ENCODE measurements around the gene INPP4A. TPM values are rescaled to one million over a fixed set of nuclear protein-coding genes. Genes with fewer than 3 reads are reported as not detected.

Gene INPP4A
- polyA plus RNA-seq, 1 donor (not counting 4 experiments of a cell fraction or from before 2014, with no cell fraction given): 10.7 TPM

GRCh38 chr2:98489486-98489885 lies 44.8 kb downstream of the INPP4A start:
- Histone ChIP-seq H3K4me1 (ENCODE audit: control insufficient read depth, extremely low read depth, insufficient read depth, low read length) (no peaks in the 10 kb centered on the region), H3K4me3 (ENCODE audit: control insufficient read depth in 2 of 3, extremely low read depth in 1 of 3, insufficient read depth in 2 of 3, low read depth in 1 of 3, low read length in 3 of 3) (no peak overlapping the region), H3K9me1 (ENCODE audit: control insufficient read depth, extremely low read depth, insufficient read depth, low read length) (no peaks in the 10 kb centered on the region), H3K36me3 (ENCODE audit: control insufficient read depth in 2 of 2, extremely low read depth in 1 of 2, insufficient read depth in 2 of 2, low read length in 2 of 2) (peaks cover 0 to 2% of the 10 kb centered on the region in 2 experiments), H3K4me2 (ENCODE audit: control insufficient read depth, extremely low read depth, insufficient read depth, low read depth, low read length) (no peak overlapping the region), H3K9me3 (ENCODE audit: control insufficient read depth, low read depth, low read length) (no peaks in the 10 kb centered on the region), H3K27me3 (ENCODE audit: control insufficient read depth, extremely low read depth, insufficient read depth, low read length) (no peaks in the 10 kb centered on the region), H3K27ac (ENCODE audit: control insufficient read depth, insufficient read depth, low read length) (no peak overlapping the region), H4K20me1 (ENCODE audit: control insufficient read depth, extremely low read depth, insufficient read depth, low read length) (no peaks in the 10 kb centered on the region), H3K79me2 (ENCODE audit: control insufficient read depth, insufficient read depth, low read length) (peaks cover 1% of the 10 kb centered on the region), H3K9ac (ENCODE audit: control insufficient read depth, extremely low read depth, insufficient read depth, low read length) (no peak overlapping the region), H2AFZ (ENCODE audit: control insufficient read depth, low read length) (no peak overlapping the region)
- dilution Hi-C loops (cut with MboI; ENCODE audit: extremely low pct_ligation_motif_present, low sequenced_read_pairs): no loop called here
- DNase-seq (ENCODE audit: low read depth, low spot score) (no peak), FAIRE-seq (no peak)
- no peak for TF ChIP-seq CTCF (optimal IDR thresholded peaks at IDR 0.05 in 1 of 3, IDR thresholded peaks at IDR 0.05 in 1 of 3, conservative IDR thresholded peaks at IDR 0.05 in 1 of 3; ENCODE audit: extremely low read depth in 1 of 3, insufficient read depth in 2 of 3, low read length in 3 of 3)
- no peak for TF ChIP-seq EZH2 (IDR thresholded peaks at IDR 0.05; ENCODE audit: low read length)

GRCh38 chr2:98489971-98490962 lies 45.6 kb downstream of the INPP4A start:
- Histone ChIP-seq H3K4me1 (ENCODE audit: control insufficient read depth, extremely low read depth, insufficient read depth, low read length) (no peaks in the 10 kb centered on the region), H3K27ac (ENCODE audit: control insufficient read depth, insufficient read depth, low read length) (no peak overlapping the region), H4K20me1 (ENCODE audit: control insufficient read depth, extremely low read depth, insufficient read depth, low read length) (no peaks in the 10 kb centered on the region), H3K36me3 (ENCODE audit: control insufficient read depth in 2 of 2, extremely low read depth in 1 of 2, insufficient read depth in 2 of 2, low read length in 2 of 2) (peaks cover 0 to 2% of the 10 kb centered on the region in 2 experiments), H3K27me3 (ENCODE audit: control insufficient read depth, extremely low read depth, insufficient read depth, low read length) (no peaks in the 10 kb centered on the region), H2AFZ (ENCODE audit: control insufficient read depth, low read length) (no peak overlapping the region), H3K4me2 (ENCODE audit: control insufficient read depth, extremely low read depth, insufficient read depth, low read depth, low read length) (no peak overlapping the region), H3K4me3 (ENCODE audit: control insufficient read depth in 2 of 3, extremely low read depth in 1 of 3, insufficient read depth in 2 of 3, low read depth in 1 of 3, low read length in 3 of 3) (no peak overlapping the region), H3K9me1 (ENCODE audit: control insufficient read depth, extremely low read depth, insufficient read depth, low read length) (no peaks in the 10 kb centered on the region), H3K9ac (ENCODE audit: control insufficient read depth, extremely low read depth, insufficient read depth, low read length) (no peak overlapping the region), H3K9me3 (ENCODE audit: control insufficient read depth, low read depth, low read length) (no peaks in the 10 kb centered on the region), H3K79me2 (ENCODE audit: control insufficient read depth, insufficient read depth, low read length) (peaks cover 1% of the 10 kb centered on the region)
- no peak for FAIRE-seq
- TF ChIP-seq CTCF (optimal IDR thresholded peaks at IDR 0.05 in 1 of 3, IDR thresholded peaks at IDR 0.05 in 1 of 3, conservative IDR thresholded peaks at IDR 0.05 in 1 of 3; ENCODE audit: extremely low read depth in 1 of 3, insufficient read depth in 2 of 3, low read length in 3 of 3): no peak
- no peak for TF ChIP-seq EZH2 (IDR thresholded peaks at IDR 0.05; ENCODE audit: low read length)
- dilution Hi-C loops (cut with MboI; ENCODE audit: extremely low pct_ligation_motif_present, low sequenced_read_pairs): no loop called here
- no peak for DNase-seq (ENCODE audit: low read depth, low spot score)
